ENCODE results near the gene VIPR1. TPM values are rescaled to one million over a fixed set of nuclear protein-coding genes. Genes with fewer than 3 reads are reported as not detected.

The VIPR1 gene
- total RNA-seq, 1 experiment from 2014 or later: 9.4 TPM

GRCh38 chr3:42518800-42519567, 16.5 kb downstream of the VIPR1 start:
- DNase-seq (ENCODE audit: low spot score): peak; percentile 80

GRCh38 chr3:42519568-42519962, 17.1 kb downstream of the VIPR1 start:
- H3K4me3 Mint-ChIP-seq: no peak overlapping the region

More at GRCh38 chr3:42518800-42519567, 16.5 kb downstream of the VIPR1 start:
- Mint-ChIP-seq H3K4me3 (no peak overlapping the region), H3K4me1 (0 out of 2 replicates have a peak, but pooled peaks cover 2% of the 10 kb centered on the region), H3K9me3 (no peaks in the 10 kb centered on the region), H3K27me3 (ENCODE audit: low read depth) (no peaks in the 10 kb centered on the region), H3K36me3 (no peaks in the 10 kb centered on the region), H3K27ac (no peak overlapping the region)
- ChIA-PET CTCF (interaction anchor here (3.3 kb wide), 1 partner anchor 17 kb away, joined by 18 read pairs; no protein-coding TSS in a partner anchor), POLR2A (no interaction called here)
- TF ChIP-seq JAZF1 (CRISPR knock-in tag; IDR thresholded peaks at IDR 0.05) (no peak), TEAD1 (CRISPR knock-in tag; IDR thresholded peaks at IDR 0.05) (no peak)
- TF ChIP-seq, protein P1, sequence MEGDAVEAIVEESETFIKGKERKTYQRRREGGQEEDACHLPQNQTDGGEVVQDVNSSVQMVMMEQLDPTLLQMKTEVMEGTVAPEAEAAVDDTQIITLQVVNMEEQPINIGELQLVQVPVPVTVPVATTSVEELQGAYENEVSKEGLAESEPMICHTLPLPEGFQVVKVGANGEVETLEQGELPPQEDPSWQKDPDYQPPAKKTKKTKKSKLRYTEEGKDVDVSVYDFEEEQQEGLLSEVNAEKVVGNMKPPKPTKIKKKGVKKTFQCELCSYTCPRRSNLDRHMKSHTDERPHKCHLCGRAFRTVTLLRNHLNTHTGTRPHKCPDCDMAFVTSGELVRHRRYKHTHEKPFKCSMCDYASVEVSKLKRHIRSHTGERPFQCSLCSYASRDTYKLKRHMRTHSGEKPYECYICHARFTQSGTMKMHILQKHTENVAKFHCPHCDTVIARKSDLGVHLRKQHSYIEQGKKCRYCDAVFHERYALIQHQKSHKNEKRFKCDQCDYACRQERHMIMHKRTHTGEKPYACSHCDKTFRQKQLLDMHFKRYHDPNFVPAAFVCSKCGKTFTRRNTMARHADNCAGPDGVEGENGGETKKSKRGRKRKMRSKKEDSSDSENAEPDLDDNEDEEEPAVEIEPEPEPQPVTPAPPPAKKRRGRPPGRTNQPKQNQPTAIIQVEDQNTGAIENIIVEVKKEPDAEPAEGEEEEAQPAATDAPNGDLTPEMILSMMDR (IDR thresholded peaks at IDR 0.05): peak; percentile 54
- ATAC-seq: peak; percentile 85

DNA sequence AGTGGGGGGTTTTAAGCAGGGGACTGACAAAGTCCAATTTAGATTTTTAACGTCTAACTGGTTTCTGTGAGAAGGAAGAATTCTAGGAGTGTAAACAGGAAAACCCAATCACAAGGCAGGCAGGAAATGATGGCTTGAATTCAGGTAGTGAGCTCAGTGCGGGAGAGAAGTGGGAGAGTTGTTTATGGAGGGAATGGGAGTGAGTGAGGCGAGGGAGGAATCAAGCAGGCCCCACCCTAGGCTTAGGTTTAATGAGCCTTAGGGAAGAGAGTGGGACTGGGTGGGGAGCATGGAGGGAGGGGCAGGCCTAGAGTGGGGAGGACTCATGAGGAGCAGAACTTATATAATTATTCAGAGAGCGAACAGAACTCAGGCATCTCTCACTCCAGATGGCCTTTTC, 17.9 kb downstream of the VIPR1 start:
- TF ChIP-seq NR3C1 (CRISPR knock-in tag; conservative IDR thresholded peaks at IDR 0.05; ENCODE audit: low read depth) (no peak), ZNF317 (CRISPR knock-in tag; IDR thresholded peaks at IDR 0.05; ENCODE audit: borderline replicate concordance, low read depth) (no peak), ETV6 (CRISPR knock-in tag; IDR thresholded peaks at IDR 0.05) (no peak), NFATC4 (CRISPR knock-in tag; IDR thresholded peaks at IDR 0.05) (no peak), CREB1 (CRISPR knock-in tag; IDR thresholded peaks at IDR 0.05) (no peak), ESRRA (CRISPR knock-in tag; IDR thresholded peaks at IDR 0.05; ENCODE audit: borderline replicate concordance) (no peak), ZBTB43 (CRISPR knock-in tag; IDR thresholded peaks at IDR 0.05) (no peak), EMX1 (CRISPR knock-in tag; IDR thresholded peaks at IDR 0.05) (no peak), NFE2L1 (CRISPR knock-in tag; IDR thresholded peaks at IDR 0.05) (no peak), JAZF1 (CRISPR knock-in tag; IDR thresholded peaks at IDR 0.05) (no peak), SP1 (CRISPR knock-in tag; conservative IDR thresholded peaks at IDR 0.05) (no peak), GTF2I (CRISPR knock-in tag; conservative IDR thresholded peaks at IDR 0.05) (no peak)
- 0 out of 2 replicates have a peak, but pooled peaks cover 2% of the 10 kb centered on the region for H3K4me1 Mint-ChIP-seq
- no peaks in the 10 kb centered on the region for H3K27me3 Mint-ChIP-seq (ENCODE audit: low read depth)
- H3K4me3 Mint-ChIP-seq: no peak overlapping the region
- no peaks in the 10 kb centered on the region for H3K9me3 Mint-ChIP-seq
- ChIA-PET CTCF (interaction anchor here (1.1 to 3.3 kb wide), 2 partner anchors 16 to 29 kb away, joined by 3 to 18 read pairs; no protein-coding TSS in a partner anchor), POLR2A (interaction anchor here (0.5 kb wide), 1 partner anchor 18 kb away, joined by 3 read pairs; no protein-coding TSS in a partner anchor)
- no peaks in the 10 kb centered on the region for H3K36me3 Mint-ChIP-seq
- no peak for ATAC-seq
- no peak for DNase-seq (ENCODE audit: low spot score)
- H3K27ac Mint-ChIP-seq: no peak overlapping the region; the same call in 1 of the 2 replicates

More at GRCh38 chr3:42519568-42519962, 17.1 kb downstream of the VIPR1 start:
- Mint-ChIP-seq H3K4me1 (0 out of 2 replicates have a peak, but pooled peaks cover 2% of the 10 kb centered on the region), H3K36me3 (no peaks in the 10 kb centered on the region), H3K9me3 (no peaks in the 10 kb centered on the region), H3K27ac (no peak overlapping the region; the same call in 1 of the 2 replicates), H3K27me3 (ENCODE audit: low read depth) (no peaks in the 10 kb centered on the region)
- TF ChIP-seq, protein P2, sequence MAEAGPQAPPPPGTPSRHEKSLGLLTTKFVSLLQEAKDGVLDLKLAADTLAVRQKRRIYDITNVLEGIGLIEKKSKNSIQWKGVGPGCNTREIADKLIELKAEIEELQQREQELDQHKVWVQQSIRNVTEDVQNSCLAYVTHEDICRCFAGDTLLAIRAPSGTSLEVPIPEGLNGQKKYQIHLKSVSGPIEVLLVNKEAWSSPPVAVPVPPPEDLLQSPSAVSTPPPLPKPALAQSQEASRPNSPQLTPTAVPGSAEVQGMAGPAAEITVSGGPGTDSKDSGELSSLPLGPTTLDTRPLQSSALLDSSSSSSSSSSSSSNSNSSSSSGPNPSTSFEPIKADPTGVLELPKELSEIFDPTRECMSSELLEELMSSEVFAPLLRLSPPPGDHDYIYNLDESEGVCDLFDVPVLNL (CRISPR knock-in tag; IDR thresholded peaks at IDR 0.05; ENCODE audit: borderline replicate concordance, low read depth): no peak
- TF ChIP-seq ZNF232 (CRISPR knock-in tag; IDR thresholded peaks at IDR 0.05): no peak
- POLR2A ChIA-PET: no interaction called here
- DNase-seq (ENCODE audit: low spot score): no peak
- CTCF ChIA-PET: interaction anchor here (1.1 to 3.3 kb wide), 2 partner anchors 16 to 30 kb away, joined by 3 to 18 read pairs; no protein-coding TSS in a partner anchor
- no peak for ATAC-seq
